ENCODE results near the gene SPOCK1. TPM values are rescaled to one million over a fixed set of nuclear protein-coding genes. Genes with fewer than 3 reads are reported as not detected.

Gene SPOCK1
- total RNA-seq, 1 experiment from 2014 or later: 0.27 TPM

DNA sequence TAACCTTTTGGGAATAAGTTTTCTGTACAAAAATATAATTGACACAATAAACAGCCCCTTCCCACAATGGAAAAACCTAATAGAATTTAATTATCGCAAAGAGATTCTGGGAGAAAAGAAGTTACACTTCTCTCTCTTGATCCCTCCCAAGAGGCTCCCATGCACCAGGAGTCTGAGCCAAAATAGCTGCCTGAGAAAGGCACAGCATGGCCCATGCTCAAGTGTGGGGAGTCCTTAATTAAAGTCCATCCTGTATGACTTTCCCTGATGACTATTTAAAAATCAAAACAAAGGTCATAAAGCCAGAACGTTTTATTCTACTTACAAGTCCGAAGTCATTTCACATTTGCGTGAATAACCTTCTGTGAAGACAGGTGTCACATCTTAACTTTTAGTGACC is 155.1 kb downstream of the SPOCK1 start:
- DNase-seq (ENCODE audit: low read depth, low spot score): no peak
- H3K27ac ChIP-seq (ENCODE audit: low read depth, low read length): no peak overlapping the region
- no peaks in the 10 kb centered on the region for H3K36me3 ChIP-seq (ENCODE audit: control insufficient read depth in 1 of 2, insufficient read depth in 2 of 2, low read length in 2 of 2)
- ChIA-PET CTCF (no interaction called here), RAD21 (ENCODE audit: low non-redundant PET in 1 of 2, low total read pairs in 2 of 2, uncharacterized antibody in 2 of 2, unreplicated experiment in 2 of 2) (no interaction called here), POLR2A (no interaction called here)
- no peak overlapping the region for H3K4me2 ChIP-seq (ENCODE audit: low read length)
- H3K4me3 ChIP-seq (replicated peaks in 1 of 2; ENCODE audit: low read depth in 1 of 2, low read length in 2 of 2): no peak overlapping the region
- intact Hi-C loops (cut with micrococcal nuclease): loop anchor here (1.0 to 10.0 kb wide), 2 partner anchors 155 to 481 kb away; partner anchors contain the start of gene SPOCK1
- peaks cover 20% of the 10 kb centered on the region for H3K27me3 ChIP-seq (ENCODE audit: insufficient read depth, low read length)
- no peaks in the 10 kb centered on the region for H3K9me2 ChIP-seq (ENCODE audit: insufficient read depth)
- H3K4me1 ChIP-seq (ENCODE audit: control insufficient read depth in 1 of 2, insufficient read depth in 2 of 2, low read length in 2 of 2): peaks cover 0 to 4% of the 10 kb centered on the region in 2 experiments; a peak in 1 of 4 replicates
- H2AFZ ChIP-seq (ENCODE audit: low read depth, low read length, poor library complexity, severe bottlenecking): no peak overlapping the region
- H3K9me3 ChIP-seq (ENCODE audit: control insufficient read depth in 1 of 2, insufficient read depth in 1 of 2, low read depth in 1 of 2, low read length in 2 of 2): no peaks in the 10 kb centered on the region
- no peaks in the 10 kb centered on the region for H4K20me1 ChIP-seq (ENCODE audit: insufficient read depth)
- no peaks in the 10 kb centered on the region for H3K79me2 ChIP-seq (ENCODE audit: insufficient read depth, low read length)
- BruUV-seq (replicated peaks): no TSS peak
- no peak for ATAC-seq
- TF ChIP-seq, protein P1, sequence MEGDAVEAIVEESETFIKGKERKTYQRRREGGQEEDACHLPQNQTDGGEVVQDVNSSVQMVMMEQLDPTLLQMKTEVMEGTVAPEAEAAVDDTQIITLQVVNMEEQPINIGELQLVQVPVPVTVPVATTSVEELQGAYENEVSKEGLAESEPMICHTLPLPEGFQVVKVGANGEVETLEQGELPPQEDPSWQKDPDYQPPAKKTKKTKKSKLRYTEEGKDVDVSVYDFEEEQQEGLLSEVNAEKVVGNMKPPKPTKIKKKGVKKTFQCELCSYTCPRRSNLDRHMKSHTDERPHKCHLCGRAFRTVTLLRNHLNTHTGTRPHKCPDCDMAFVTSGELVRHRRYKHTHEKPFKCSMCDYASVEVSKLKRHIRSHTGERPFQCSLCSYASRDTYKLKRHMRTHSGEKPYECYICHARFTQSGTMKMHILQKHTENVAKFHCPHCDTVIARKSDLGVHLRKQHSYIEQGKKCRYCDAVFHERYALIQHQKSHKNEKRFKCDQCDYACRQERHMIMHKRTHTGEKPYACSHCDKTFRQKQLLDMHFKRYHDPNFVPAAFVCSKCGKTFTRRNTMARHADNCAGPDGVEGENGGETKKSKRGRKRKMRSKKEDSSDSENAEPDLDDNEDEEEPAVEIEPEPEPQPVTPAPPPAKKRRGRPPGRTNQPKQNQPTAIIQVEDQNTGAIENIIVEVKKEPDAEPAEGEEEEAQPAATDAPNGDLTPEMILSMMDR (IDR thresholded peaks at IDR 0.05 in 2 of 3, conservative IDR thresholded peaks at IDR 0.05 in 1 of 3; ENCODE audit: borderline replicate concordance in 1 of 3, insufficient read depth in 1 of 3, low read depth in 2 of 3, low read length in 2 of 3): no peak
- TF ChIP-seq POLR2A (IDR thresholded peaks at IDR 0.05; ENCODE audit: borderline replicate concordance, extremely low read depth, insufficient read depth, insufficient read length) (no peak), CEBPB (IDR thresholded peaks at IDR 0.05; ENCODE audit: low read depth) (no peak), FOSL1 (IDR thresholded peaks at IDR 0.05; ENCODE audit: low read depth) (no peak), SP1 (IDR thresholded peaks at IDR 0.05; ENCODE audit: low read depth) (no peak), SIN3A (IDR thresholded peaks at IDR 0.05; ENCODE audit: low read depth) (no peak), YY1 (IDR thresholded peaks at IDR 0.05; ENCODE audit: extremely low read depth, insufficient replicate concordance, low read depth, low read length) (no peak), EZH2 (IDR thresholded peaks at IDR 0.05) (no peak), RAD21 (IDR thresholded peaks at IDR 0.05; ENCODE audit: low read depth) (no peak), POLR2AphosphoS5 (IDR thresholded peaks at IDR 0.05; ENCODE audit: low read depth, low read length) (no peak)
- TF ChIP-seq, protein P2, sequence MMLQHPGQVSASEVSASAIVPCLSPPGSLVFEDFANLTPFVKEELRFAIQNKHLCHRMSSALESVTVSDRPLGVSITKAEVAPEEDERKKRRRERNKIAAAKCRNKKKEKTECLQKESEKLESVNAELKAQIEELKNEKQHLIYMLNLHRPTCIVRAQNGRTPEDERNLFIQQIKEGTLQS (IDR thresholded peaks at IDR 0.05): no peak
- TF ChIP-seq, protein P3, sequence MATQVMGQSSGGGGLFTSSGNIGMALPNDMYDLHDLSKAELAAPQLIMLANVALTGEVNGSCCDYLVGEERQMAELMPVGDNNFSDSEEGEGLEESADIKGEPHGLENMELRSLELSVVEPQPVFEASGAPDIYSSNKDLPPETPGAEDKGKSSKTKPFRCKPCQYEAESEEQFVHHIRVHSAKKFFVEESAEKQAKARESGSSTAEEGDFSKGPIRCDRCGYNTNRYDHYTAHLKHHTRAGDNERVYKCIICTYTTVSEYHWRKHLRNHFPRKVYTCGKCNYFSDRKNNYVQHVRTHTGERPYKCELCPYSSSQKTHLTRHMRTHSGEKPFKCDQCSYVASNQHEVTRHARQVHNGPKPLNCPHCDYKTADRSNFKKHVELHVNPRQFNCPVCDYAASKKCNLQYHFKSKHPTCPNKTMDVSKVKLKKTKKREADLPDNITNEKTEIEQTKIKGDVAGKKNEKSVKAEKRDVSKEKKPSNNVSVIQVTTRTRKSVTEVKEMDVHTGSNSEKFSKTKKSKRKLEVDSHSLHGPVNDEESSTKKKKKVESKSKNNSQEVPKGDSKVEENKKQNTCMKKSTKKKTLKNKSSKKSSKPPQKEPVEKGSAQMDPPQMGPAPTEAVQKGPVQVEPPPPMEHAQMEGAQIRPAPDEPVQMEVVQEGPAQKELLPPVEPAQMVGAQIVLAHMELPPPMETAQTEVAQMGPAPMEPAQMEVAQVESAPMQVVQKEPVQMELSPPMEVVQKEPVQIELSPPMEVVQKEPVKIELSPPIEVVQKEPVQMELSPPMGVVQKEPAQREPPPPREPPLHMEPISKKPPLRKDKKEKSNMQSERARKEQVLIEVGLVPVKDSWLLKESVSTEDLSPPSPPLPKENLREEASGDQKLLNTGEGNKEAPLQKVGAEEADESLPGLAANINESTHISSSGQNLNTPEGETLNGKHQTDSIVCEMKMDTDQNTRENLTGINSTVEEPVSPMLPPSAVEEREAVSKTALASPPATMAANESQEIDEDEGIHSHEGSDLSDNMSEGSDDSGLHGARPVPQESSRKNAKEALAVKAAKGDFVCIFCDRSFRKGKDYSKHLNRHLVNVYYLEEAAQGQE (IDR thresholded peaks at IDR 0.05; ENCODE audit: low read depth): no peak
- no peak overlapping the region for H3K9ac ChIP-seq (ENCODE audit: low read length)

Data from HCT116 (cell line).